Calu3 (cell line): Measurements from ENCODE around the gene AGPAT3. TPM values are rescaled to one million over a fixed set of nuclear protein-coding genes. Genes with fewer than 3 reads are reported as not detected.

Experiments used
- BruUV-seq: library from RNA; stranded (reverse); fragments of 400-500 nt; replicated peaks from 2 replicates; lab custom pipeline; 2021; lab: Mats Ljungman, UMichigan
- CTCF ChIA-PET: fragments of 300-600 bp; sonication (Branson Sonifier 250); formaldehyde crosslinking; loops from one replicate; lab custom pipeline; 2022; ENCODE audit warnings: antibody characterized with exemption; lab: Charles Lee
- DNase-seq: peaks from one replicate; pipeline ENCODE4 v3.0.0; 2022
- H3K27ac Mint-ChIP-seq: one replicate; pipeline ENCODE4 v1.8.0; 2022; ENCODE audit warnings: mixed read lengths; ENCODE audit not compliant: unreplicated experiment
- H3K27me3 Mint-ChIP-seq: one replicate; pipeline ENCODE4 v1.8.0; 2022; ENCODE audit warnings: mixed read lengths; ENCODE audit not compliant: unreplicated experiment
- H3K36me3 Mint-ChIP-seq: one replicate; pipeline ENCODE4 v1.8.0; 2022; ENCODE audit warnings: mild to moderate bottlenecking, moderate library complexity, mixed read lengths; ENCODE audit not compliant: insufficient read depth, unreplicated experiment
- H3K4me1 Mint-ChIP-seq: one replicate; pipeline ENCODE4 v1.8.0; 2022; ENCODE audit warnings: mild to moderate bottlenecking, low read depth, mixed read lengths; ENCODE audit not compliant: unreplicated experiment
- H3K4me3 Mint-ChIP-seq: one replicate; pipeline ENCODE4 v1.8.0; 2022; ENCODE audit warnings: mild to moderate bottlenecking, low read depth, moderate library complexity, mixed read lengths; ENCODE audit not compliant: unreplicated experiment
- H3K9me3 Mint-ChIP-seq: one replicate; pipeline ENCODE4 v1.8.0; 2022; ENCODE audit warnings: low read depth, mixed read lengths; ENCODE audit not compliant: unreplicated experiment
- intact Hi-C: fragments of 100-400 bp; cut with micrococcal nuclease; formaldehyde crosslinking; loops from one replicate; pipeline ENCODE4 v1.10.0; 2022; ENCODE audit not compliant: unreplicated experiment
- total RNA-seq: library from RNA; stranded (reverse); gene quantifications from 2 replicates; pipeline ENCODE4 v1.2.3, GENCODE V29; 2022
- TF ChIP-seq, protein P1 (sequence below): fragments of 200-600 bp; IDR thresholded peaks from one replicate; pipeline ENCODE4 v1.8.0; 2022; ENCODE audit warnings: antibody characterized with exemption; ENCODE audit not compliant: unreplicated experiment

AGPAT3 gene
- total RNA-seq, 1 experiment from 2014 or later, result 61.2 TPM

DNA sequence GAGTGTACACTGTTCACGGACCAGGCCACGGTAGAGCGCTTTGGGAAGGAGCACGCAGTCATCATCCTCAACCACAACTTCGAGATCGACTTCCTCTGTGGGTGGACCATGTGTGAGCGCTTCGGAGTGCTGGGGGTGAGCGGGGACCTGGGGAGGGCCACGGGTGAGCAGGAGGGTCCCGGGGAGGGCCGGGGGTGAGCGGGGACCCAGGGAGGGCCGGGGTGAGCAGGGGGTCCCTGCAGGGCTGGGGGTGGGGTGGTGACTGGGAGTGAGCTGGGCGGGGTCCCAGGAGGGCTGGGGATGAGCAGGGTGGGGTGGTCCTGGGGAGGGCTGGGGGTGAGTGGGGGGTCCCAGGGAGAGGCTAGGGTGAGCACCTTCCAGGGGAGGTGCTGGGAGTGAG is 103.0 kb downstream of the AGPAT3 start:
- H3K4me3 Mint-ChIP-seq, result no peak overlapping the region
- H3K9me3 Mint-ChIP-seq, result no peaks in the 10 kb centered on the region
- TF ChIP-seq, protein P1, sequence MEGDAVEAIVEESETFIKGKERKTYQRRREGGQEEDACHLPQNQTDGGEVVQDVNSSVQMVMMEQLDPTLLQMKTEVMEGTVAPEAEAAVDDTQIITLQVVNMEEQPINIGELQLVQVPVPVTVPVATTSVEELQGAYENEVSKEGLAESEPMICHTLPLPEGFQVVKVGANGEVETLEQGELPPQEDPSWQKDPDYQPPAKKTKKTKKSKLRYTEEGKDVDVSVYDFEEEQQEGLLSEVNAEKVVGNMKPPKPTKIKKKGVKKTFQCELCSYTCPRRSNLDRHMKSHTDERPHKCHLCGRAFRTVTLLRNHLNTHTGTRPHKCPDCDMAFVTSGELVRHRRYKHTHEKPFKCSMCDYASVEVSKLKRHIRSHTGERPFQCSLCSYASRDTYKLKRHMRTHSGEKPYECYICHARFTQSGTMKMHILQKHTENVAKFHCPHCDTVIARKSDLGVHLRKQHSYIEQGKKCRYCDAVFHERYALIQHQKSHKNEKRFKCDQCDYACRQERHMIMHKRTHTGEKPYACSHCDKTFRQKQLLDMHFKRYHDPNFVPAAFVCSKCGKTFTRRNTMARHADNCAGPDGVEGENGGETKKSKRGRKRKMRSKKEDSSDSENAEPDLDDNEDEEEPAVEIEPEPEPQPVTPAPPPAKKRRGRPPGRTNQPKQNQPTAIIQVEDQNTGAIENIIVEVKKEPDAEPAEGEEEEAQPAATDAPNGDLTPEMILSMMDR, result no peak
- H3K36me3 Mint-ChIP-seq, result peaks cover 19% of the 10 kb centered on the region
- no peak for DNase-seq
- CTCF ChIA-PET, result no interaction called here
- intact Hi-C loops, result no loop called here
- H3K27me3 Mint-ChIP-seq, result no peaks in the 10 kb centered on the region
- no TSS peak for BruUV-seq
- no peaks in the 10 kb centered on the region for H3K4me1 Mint-ChIP-seq
- no peak overlapping the region for H3K27ac Mint-ChIP-seq

DNA sequence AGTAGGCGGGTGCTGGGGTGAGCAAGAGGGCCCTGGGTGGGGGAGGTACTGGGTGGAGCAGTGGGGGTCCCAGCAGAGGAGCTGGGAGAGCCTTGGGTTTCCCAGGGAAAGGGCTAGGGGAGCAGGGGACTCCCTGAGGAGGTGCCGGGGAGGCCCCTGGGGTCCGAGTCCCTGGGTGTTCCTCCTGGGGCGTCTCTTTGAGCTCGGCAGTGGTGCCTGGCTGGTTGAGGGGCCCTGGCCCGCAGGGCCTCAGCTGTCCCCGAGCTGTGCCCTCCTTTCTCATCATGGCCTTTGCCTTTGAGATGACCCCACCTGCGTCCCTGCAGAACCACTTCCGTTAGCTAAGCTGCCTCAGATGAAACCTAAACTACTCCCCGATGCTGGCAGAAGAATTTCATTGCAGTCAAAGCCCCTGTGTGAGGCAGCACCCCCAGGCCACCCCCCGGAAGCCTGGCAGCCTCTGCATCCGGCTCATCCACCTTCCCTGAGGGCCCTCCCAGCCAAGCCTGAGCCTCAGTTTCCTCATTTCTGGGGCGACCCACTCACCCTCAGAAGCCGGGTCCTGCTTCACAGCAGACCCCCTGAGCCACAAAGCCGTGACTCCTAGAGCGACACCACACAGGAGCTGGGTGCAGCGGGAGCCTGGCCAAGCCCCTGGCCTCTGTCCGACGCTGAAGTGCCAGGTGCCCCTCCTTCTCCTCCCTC is 103.5 kb downstream of the AGPAT3 start:
- CTCF ChIA-PET, result no interaction called here
- Mint-ChIP-seq H3K9me3 (no peaks in the 10 kb centered on the region), H3K4me3 (no peak overlapping the region), H3K27me3 (no peaks in the 10 kb centered on the region), H3K36me3 (peaks cover 19% of the 10 kb centered on the region), H3K4me1 (no peaks in the 10 kb centered on the region), H3K27ac (no peak overlapping the region)
- no TSS peak for BruUV-seq
- TF ChIP-seq, protein P1, result no peak
- DNase-seq, result no peak
- intact Hi-C loops, result no loop called here

DNA sequence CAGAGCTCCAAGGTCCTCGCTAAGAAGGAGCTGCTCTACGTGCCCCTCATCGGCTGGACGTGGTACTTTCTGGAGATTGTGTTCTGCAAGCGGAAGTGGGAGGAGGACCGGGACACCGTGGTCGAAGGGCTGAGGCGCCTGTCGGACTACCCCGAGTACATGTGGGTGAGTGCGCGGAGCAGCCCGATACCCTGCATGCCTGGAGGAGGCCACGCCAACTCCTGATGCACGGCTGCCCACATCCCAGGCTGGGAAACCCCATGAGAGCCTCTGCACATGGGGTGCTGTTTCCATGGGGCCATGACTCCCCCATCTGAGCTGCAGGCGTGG is 104.1 kb downstream of the AGPAT3 start:
- peaks cover 19% of the 10 kb centered on the region for H3K36me3 Mint-ChIP-seq
- no peaks in the 10 kb centered on the region for H3K4me1 Mint-ChIP-seq
- CTCF ChIA-PET, result no interaction called here
- TF ChIP-seq, protein P1, result no peak
- H3K27me3 Mint-ChIP-seq, result no peaks in the 10 kb centered on the region
- no TSS peak for BruUV-seq
- no peak overlapping the region for H3K27ac Mint-ChIP-seq
- no peak for DNase-seq
- no peak overlapping the region for H3K4me3 Mint-ChIP-seq
- H3K9me3 Mint-ChIP-seq, result no peaks in the 10 kb centered on the region
- intact Hi-C loops, result no loop called here

DNA sequence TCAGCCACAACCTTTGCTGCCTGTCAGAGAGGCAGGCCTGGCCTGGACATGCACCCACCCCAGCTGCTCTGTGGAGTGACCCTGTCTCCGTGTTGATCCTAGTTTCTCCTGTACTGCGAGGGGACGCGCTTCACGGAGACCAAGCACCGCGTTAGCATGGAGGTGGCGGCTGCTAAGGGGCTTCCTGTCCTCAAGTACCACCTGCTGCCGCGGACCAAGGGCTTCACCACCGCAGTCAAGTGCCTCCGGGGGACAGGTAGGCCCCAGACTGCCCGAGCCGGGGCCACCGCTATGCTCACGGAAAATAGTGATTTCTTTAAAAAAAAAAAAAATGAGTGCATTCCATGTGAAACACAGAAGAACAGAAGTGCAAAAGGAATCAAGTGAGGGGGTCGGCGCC is 105.5 kb downstream of the AGPAT3 start:
- no peaks in the 10 kb centered on the region for H3K27me3 Mint-ChIP-seq
- H3K27ac Mint-ChIP-seq, result no peak overlapping the region
- no peaks in the 10 kb centered on the region for H3K9me3 Mint-ChIP-seq
- TF ChIP-seq, protein P1, result no peak
- BruUV-seq, result no TSS peak
- CTCF ChIA-PET, result no interaction called here
- no peaks in the 10 kb centered on the region for H3K4me1 Mint-ChIP-seq
- DNase-seq, result no peak
- H3K4me3 Mint-ChIP-seq, result no peak overlapping the region
- peaks cover 31% of the 10 kb centered on the region for H3K36me3 Mint-ChIP-seq
- intact Hi-C loops, result no loop called here
